GM06990 (cell line): ENCODE data around the gene FNDC3B.

Experiments
- DNase-seq: peaks from one replicate; pipeline ENCODE4 v3.0.0-alpha.2; 2011; ENCODE audit not compliant: insufficient read length; ENCODE audit errors: extremely low read depth
- H3K27me3 ChIP-seq: replicated peaks from 2 replicates; pipeline ENCODE4 v1.6.0; 2011; ENCODE audit warnings: low read length; ENCODE audit not compliant: control insufficient read depth, insufficient read depth
- H3K36me3 ChIP-seq: 2 replicates; pipeline ENCODE4 v1.5.1; 2011; ENCODE audit warnings: low read length; ENCODE audit not compliant: control insufficient read depth, insufficient read depth
- H3K4me3 ChIP-seq: replicated peaks from 2 replicates; pipeline ENCODE4 v1.5.1; 2011; ENCODE audit warnings: low read depth, mild to moderate bottlenecking, control low read depth, low read length
- CTCF ChIP-seq: IDR thresholded peaks from 2 replicates; pipeline ENCODE4 v1.5.1; 2011; ENCODE audit warnings: low read length, control low read depth, mild to moderate bottlenecking, inconsistent platforms; ENCODE audit not compliant: insufficient read depth, poor library complexity, severe bottlenecking

FNDC3B gene

DNA sequence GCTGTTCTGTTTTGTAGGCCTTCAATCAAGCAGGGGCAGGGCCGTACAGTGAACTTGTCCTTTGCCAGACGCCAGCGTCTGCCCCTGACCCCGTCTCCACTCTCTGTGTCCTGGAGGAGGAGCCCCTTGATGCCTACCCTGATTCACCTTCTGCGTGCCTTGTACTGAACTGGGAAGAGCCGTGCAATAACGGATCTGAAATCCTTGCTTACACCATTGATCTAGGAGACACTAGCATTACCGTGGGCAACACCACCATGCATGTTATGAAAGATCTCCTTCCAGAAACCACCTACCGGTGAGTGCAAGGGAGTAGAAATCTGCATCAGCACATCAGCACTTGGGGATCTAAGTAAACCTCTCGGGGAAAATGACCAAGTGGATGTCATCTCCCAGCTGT lies 313.4 kb downstream of the FNDC3B start:
- H3K27me3 ChIP-seq, result no peaks in the 10 kb centered on the region
- H3K4me3 ChIP-seq, result no peak overlapping the region
- H3K36me3 ChIP-seq, result peaks cover 6% of the 10 kb centered on the region
- DNase-seq, result no peak
- no peak for TF ChIP-seq CTCF

DNA sequence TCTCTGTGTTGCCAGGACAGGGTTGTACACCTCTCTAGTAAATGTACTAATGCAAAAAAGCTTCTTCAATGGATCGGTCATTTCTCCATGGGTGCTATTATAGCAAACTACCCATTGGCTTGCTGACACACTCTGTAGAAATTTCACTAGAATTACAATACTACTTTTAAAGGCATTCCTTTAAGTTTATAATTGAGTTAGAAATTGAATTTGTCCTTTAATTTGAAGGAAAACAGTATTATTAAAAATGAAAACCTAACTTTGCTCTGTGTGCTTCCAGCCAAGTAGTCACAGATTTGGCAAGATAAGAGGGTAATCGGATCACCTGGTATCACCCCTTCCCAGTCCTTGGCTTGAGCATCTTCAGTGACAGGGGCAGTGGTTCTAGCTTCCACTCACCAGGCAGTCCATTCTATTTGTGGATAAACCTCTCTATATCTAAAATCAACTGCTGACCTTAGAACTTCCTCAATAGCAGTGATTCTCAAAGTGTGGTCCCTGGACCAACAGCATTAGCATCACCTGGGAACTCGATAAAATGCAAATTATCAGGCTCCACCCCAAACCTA lies 315.6 kb downstream of the FNDC3B start:
- Histone ChIP-seq H3K4me3 (no peak overlapping the region), H3K27me3 (no peaks in the 10 kb centered on the region), H3K36me3 (peaks cover 8% of the 10 kb centered on the region)
- no peak for TF ChIP-seq CTCF
- no peak for DNase-seq

GRCh38 chr3:172355836-172356235 lies 316.5 kb downstream of the FNDC3B start:
- no peak for DNase-seq
- no peak for TF ChIP-seq CTCF
- peaks cover 8% of the 10 kb centered on the region for H3K36me3 ChIP-seq
- no peak overlapping the region for H3K4me3 ChIP-seq
- no peaks in the 10 kb centered on the region for H3K27me3 ChIP-seq

DNA sequence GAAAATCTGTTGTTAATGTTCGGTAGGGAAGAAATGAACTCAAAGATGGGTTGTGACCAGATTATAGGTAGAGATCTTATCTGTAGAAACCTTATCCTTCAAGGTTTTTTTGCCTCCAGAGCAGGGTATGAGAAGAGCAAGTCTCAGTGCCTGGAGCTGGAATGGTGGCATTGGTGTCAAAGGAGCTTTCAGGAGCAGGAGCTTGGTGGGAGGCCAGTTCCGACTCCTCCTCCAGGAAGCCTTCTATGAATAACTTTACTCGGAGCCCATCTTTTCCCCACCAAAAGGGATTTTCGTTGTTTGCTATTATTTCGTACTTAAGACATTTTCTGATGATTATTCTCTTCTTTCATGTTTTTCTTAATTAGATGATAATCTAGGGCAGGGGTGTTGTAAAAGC lies 317.0 kb downstream of the FNDC3B start:
- no peak for DNase-seq
- Histone ChIP-seq H3K4me3 (no peak overlapping the region), H3K27me3 (no peaks in the 10 kb centered on the region), H3K36me3 (peaks cover 9% of the 10 kb centered on the region)
- no peak for TF ChIP-seq CTCF

- no peak overlapping the region for H3K4me3 ChIP-seq
- peaks cover 4% of the 10 kb centered on the region for H3K36me3 ChIP-seq
- DNase-seq, result no peak
- H3K27me3 ChIP-seq, result no peaks in the 10 kb centered on the region
- TF ChIP-seq CTCF, result no peak
These were observed 318.7 kb downstream of the FNDC3B start for GRCh38 chr3:172357850-172358754.
